SIG-M5 treated with dmso at 0.1 percent for 504 hours (cell line): ENCODE measurements around the gene SORCS1.

ENCODE experiments used
- DNase-seq: peaks from one replicate; lab custom pipeline; 2025; ENCODE audit not compliant: unreplicated experiment; lab: John Stamatoyannopoulos, UW

SORCS1 gene

GRCh38 chr10:106694696-106695095 lies 469.8 kb downstream of the SORCS1 start:
- no peak for DNase-seq

DNA sequence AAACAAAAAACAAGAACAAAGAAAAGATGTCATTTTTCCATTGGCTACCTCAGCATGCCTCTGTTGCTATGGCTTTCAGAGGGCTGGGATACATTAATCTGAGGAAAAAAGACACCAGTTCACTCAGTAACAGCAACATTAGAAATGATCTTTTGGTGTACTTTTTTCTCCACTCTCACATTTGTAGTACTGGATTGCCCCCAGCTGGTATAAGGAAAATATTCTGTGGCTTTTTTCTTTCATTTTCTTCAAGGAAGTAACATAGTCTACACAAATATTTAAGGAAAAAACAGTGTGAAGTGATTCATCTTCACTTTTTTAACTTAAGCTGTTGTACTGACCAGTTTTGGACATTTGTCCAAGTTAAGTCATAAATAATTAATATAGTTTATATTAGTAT lies 482.3 kb downstream of the SORCS1 start:
- DNase-seq: no peak

- DNase-seq: no peak
Measured at GRCh38 chr10:106680061-106680460, 484.4 kb downstream of the SORCS1 start.

DNA sequence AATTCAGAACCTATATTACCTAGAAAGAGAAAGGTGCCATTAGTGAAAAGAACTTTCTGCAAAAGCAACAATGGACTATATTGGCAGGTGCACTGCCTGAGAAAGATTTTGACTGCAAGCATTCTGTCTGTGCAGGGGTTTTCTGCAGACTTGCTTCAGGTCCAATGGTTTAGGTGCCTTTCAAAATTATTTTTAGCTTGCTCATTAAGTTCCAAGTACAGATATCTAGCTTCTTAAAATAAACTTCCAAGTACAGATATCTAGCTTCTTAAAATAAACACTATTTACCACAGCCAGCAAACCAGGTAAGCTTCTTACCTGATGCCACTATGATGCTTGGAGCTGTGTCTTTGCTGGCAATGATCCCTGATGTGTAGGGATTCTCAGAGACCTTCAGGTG lies 485.2 kb downstream of the SORCS1 start:
- no peak for DNase-seq

DNA sequence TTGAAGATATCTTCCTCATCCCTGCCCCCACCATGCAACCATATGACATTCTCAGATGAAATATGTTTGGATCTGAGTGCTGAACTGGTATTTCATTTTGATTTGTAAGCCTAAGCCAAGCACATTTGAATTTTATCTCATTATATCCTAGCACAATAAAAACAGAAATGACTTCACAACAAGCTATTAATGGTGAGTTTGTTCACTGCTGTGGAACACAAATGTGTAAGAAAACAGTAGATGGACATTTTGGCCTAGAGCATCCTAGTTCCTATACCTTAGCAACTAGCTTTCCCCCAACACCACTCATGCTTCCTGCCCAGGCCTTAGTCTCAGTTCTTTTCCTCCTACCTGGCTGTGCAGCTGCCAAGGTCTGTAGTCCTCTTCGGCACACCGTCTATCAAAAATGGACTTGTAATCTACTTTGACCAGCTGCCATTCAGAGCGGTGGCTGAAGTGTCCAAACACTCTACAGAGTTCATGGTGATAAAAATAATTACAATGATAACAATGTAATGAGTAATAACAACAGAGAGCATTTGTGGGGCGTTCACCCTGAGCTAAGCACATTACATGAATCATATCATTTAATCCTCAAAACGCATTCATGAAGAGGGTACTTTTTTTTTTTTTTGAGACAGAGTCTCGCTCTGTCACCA lies 491.9 kb downstream of the SORCS1 start:
- DNase-seq: no peak

DNA sequence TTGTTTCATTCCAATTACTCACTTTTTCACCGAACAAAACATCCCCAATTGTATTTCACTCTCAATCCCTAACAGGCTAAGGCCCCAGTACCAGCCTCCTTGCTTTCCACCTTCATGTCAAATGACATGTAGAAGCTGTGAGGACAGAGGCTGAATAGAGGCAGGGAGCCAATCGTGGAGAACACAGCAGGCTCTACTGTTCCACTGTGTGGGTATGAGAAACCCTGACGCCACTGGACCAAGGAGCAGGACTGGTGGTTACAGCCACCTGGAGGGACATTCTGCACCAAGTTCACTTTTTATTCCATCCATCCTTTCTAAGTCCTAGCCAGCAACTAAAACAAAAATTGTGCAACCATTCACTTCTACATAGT lies 502.8 kb downstream of the SORCS1 start:
- no peak for DNase-seq

DNA sequence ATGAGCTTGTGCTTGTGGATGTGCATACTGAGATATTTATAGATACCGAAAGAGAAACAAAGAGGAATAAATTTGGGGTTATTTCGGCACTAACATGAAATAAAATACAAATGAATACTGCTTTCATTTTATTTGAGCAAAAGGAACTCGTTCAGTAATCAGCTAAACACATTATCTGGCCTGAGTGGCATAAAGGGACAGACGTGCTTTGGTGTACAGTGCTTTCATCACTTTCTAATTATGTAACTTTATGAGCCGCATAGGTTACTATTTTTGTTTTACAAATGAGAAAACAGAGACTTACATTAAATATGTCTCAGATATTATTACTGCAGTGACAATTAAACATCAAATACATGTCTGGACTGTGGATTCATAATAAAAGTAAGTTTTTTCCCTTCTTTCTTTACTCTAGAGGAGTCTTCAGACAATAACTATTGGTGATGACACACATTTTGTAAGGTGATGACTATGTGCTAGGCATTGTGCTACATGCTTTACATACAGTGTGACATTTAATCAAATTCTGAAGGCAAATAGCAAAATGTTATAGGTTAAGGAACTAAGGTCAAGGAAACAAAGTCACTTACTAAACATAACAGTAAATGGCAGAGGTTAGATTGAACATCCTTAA lies 503.3 kb downstream of the SORCS1 start:
- DNase-seq: no peak

DNA sequence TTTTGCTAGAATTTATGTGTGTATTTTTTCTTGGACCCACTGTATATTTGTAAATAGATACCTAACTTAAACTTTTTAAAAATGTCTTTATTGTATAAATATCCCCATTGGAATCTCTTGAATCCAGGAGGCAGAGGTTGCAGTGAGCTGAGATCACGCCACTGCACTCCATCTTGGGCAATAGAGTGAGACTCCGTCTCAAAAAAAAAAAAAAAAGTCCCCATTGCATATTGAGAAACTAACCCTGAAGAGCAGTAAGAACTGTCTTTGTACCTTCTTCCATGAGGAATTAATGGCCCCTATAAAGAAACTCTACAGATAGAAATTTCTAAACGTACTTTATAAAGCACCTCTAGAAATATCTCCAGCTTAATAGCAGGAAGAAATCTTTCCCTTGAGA lies 504.0 kb downstream of the SORCS1 start:
- DNase-seq: no peak

GRCh38 chr10:106655636-106656035 lies 508.9 kb downstream of the SORCS1 start:
- no peak for DNase-seq

DNA sequence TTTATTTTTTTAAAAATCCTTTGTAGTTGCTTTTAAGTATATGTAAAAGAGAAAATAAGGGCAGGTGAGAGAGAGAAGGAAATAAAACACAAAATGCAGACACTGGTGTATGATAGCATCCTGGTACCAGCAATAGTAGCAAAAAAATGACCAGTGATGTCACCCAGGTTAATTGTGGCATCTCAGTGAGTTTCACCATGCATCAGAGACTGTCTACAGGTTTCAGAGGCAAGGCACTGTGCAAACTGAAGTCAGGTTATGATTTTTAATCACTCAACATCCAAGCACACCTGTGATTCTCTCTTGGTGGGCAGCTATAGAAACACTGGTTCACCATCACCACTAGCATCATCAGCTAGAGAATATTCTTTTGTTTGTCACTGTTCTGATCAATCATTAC lies 509.3 kb downstream of the SORCS1 start:
- no peak for DNase-seq

DNA sequence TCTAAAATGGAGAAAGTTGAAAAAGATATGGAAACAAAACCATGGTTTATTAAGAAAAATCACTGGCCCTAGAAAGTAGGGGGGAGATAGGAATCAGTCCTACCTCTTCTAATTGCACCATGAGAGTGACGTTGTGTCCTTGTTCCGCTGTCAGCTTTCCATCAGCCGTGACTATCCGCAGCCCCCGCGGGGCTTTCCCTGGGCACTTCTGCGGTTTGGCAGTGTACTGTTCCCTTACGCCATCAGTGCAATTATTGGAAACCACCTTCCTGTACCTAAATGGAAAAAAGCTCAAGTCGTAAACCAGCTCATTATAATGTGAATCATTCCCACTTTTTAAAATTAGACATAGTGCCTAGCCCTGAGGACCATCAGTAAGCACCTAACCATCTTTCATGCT lies 512.2 kb downstream of the SORCS1 start:
- no peak for DNase-seq

DNA sequence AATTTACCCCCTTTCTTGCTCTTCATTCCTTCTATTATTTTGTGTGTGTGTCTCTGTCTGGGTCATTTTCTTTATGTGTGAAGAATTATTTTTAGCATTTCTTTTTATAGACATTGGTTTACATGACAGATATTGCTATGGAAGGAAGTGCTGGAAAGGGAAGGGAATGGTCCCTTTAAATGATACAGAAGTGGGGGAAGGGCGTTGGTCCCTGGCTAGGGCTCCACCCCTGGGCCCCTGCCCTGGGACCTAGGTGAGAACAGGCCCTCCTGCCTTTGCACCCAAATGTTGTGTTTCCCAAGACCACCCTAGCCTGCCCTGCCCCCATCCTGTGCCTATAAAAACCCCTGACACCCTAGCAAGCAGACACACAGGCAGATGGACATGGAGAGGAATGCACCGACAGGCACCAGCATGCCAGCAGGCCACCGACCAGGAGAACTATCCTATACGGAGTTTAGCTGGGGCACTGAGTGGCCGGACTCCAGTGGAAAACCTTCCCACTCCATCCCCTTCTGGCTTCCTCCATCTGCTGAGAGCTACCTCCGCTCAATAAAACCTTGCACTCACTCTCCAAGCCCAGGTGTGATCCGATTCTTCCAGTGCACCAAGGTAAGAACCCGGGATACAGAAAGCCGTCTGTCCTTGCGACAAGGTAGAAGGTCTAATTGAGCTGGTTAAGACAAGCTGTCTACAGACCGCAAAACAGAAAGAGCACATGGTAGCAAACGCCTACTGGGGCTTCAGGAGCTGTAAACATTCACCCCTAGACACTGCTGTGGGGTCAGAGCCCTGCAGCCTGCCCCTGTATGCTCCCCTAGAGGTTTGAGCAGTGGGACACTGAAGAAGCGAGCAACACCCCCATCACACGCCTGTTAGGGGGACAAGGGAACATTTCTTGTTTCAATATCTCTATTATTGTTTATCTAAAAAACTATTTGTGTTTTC lies 515.7 kb downstream of the SORCS1 start:
- DNase-seq: no peak

DNA sequence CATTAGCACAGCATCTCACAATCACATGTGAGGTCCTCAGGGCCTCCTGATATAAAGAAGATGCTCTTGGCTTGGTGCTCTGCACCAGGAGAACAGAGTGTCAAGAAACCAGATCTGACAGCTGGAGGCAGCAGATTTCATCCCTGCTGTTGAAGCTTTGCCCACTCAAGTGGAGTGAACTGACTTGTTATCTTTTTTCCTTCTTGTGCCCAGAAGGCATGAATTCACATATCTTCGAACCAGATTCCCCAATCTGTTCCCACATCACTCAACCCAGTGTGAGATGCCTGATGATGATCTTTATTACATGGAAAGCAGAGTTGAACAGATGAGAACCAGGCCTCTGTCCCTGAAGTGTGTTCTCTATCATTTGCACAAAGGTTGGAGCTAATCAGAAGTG lies 521.0 kb downstream of the SORCS1 start:
- no peak for DNase-seq

GRCh38 chr10:106637873-106638272 lies 526.6 kb downstream of the SORCS1 start:
- DNase-seq: no peak

- DNase-seq: no peak
Measured at GRCh38 chr10:106636766-106637491, 527.6 kb downstream of the SORCS1 start.

GRCh38 chr10:106635947-106636346 lies 528.6 kb downstream of the SORCS1 start:
- no peak for DNase-seq

- DNase-seq: no peak
Measured at GRCh38 chr10:106631016-106631702, 533.3 kb downstream of the SORCS1 start.

- DNase-seq: no peak
Measured at GRCh38 chr10:106626371-106626770, 538.1 kb downstream of the SORCS1 start.

DNA sequence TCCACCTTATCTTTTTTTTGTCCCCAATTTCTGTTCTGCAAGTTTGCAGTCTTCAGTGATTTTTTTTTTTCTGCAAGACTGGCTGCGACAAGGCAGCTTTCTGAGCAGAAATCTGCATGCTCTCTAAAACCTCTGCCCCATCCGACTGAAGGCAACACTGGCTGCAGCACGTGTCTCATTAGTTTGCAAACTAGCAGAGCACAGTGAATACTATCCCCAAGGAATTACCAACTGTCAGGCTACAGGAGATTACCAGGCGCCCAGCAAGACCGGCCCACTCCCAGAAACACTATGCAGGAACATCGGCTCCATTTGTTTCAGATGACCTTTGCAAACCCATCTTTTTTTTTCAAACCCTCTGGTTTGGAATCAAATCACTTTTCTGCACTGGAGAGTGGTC lies 538.8 kb downstream of the SORCS1 start:
- no peak for DNase-seq

DNA sequence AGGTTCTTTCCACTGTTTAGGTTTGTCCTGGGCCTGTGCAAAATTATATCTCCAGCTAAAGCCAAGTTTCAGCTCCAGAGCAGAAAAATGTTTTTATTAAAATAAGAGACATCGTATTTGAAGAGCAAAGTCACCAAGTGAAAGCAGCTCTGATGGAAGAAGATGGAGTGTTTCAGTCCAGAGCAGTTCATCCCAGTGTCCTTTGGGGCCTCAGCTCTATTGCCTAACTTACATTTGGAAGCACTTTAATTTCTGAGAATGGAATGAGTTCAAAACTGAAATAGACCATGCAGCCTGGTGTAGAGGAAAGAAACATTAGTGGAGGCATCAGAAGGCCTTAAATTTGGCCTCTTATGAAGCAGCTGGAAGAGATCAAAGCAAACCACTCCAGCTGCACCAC lies 545.2 kb downstream of the SORCS1 start:
- DNase-seq: no peak

GRCh38 chr10:106618646-106619045 lies 545.9 kb downstream of the SORCS1 start:
- DNase-seq: no peak
